HG02840 (cell line): ENCODE results near the gene SRMS.

Experiments
- ATAC-seq: cut with Tn5 transposase; IDR thresholded peaks from one replicate; pipeline ENCODE4 v1.9.1; 2021; ENCODE audit warnings: mild to moderate bottlenecking, moderate library complexity, moderate number of reproducible peaks; ENCODE audit not compliant: unreplicated experiment, low FRiP score

SRMS gene, protein sequence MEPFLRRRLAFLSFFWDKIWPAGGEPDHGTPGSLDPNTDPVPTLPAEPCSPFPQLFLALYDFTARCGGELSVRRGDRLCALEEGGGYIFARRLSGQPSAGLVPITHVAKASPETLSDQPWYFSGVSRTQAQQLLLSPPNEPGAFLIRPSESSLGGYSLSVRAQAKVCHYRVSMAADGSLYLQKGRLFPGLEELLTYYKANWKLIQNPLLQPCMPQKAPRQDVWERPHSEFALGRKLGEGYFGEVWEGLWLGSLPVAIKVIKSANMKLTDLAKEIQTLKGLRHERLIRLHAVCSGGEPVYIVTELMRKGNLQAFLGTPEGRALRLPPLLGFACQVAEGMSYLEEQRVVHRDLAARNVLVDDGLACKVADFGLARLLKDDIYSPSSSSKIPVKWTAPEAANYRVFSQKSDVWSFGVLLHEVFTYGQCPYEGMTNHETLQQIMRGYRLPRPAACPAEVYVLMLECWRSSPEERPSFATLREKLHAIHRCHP

DNA sequence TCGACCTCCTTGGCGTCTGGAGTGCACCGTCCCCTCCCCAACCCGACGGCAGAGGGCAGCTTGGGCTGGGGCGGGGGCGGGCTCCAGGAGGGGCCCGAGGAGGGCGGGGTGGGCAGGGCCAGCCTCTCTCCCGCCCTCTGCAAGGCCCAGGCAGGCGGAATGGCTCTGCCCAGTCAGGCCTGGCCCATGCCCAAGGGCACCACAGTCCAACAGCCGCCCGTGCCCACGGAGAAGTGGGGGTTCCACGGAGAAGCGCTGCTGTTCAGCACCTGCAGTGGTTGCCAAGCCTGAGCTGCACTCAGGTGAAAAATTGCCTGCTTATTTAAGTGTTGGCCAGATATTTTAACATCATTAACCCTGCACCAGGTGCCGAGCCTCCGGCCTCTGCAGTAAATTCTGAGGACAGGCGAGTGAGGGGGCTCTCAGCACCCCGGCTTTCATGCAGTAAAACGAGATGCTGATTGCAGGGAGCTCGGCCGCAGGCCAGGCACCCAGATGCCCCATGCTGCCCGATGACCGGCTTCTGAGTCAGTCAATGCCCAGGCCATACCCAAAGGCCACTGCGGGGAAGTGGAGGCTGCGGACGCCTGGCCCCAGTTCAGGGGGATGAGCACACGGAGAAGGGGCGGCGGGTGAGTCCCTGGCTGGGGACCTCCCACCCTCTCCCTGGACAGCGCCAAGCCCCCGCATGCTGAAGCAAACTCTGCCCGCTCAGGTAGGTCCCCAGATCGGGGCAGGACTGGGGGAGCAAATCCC lies at the start of gene SRMS:
SRMS (minus strand) TSS at position 25 of the 756 bp plus-strand sequence. CDS start 286 bp downstream, outside the sequence.
- no peak for ATAC-seq

DNA sequence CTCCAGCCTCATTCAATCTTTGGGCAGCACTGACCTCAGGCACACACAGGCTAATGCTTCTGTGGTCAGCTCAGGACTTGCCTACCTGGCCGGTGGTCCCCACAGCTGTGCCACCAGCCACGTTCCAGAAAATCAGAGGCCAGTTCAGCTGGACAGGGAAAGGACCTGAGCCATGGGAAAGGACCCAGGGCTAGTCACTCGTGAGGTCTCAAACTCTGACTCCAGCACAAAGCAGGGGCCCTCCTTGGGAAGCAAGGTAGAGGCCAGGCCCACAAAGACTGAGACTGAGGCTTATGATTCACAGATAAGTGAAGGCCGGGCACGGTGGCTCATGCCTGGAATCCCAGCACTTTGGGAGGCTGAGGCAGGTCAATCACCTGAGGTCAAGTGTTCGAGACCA lies 48.9 kb upstream of the SRMS start:
- no peak for ATAC-seq

DNA sequence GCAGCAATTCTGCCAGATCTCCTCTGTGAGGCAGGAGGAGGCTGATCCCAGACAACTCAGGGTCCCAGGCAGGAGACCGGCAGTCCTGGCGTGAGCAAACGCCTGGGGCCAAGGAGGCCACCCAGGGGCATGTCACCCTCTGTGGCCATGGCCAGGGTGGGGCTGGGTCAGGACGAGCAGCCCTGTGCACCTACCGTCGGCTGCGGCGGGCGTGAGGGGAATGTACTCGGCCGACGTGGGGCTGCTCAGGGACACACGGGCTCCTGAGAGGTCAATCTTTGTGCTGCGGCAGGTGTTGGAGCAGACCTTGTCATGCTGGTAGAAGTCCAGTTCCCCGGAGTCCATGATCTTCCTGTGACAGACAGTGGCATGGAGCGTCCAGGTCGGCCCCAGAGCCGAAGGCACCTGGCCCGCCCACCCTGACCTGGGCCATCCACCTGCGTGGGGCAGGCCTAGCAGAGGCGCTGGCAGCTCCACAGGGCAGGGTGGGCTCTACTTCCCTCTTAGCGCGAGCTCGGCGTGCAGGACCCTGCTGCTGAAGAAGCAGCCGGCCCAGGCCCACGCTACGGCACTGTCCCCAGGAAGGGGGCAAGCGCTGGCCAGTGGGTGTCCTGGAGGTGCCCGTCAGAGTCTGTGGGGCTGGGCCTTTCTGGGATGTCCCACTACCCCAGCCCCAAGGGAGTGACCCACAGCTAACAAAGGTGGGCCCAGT lies 48.0 kb upstream of the SRMS start:
- no peak for ATAC-seq

DNA sequence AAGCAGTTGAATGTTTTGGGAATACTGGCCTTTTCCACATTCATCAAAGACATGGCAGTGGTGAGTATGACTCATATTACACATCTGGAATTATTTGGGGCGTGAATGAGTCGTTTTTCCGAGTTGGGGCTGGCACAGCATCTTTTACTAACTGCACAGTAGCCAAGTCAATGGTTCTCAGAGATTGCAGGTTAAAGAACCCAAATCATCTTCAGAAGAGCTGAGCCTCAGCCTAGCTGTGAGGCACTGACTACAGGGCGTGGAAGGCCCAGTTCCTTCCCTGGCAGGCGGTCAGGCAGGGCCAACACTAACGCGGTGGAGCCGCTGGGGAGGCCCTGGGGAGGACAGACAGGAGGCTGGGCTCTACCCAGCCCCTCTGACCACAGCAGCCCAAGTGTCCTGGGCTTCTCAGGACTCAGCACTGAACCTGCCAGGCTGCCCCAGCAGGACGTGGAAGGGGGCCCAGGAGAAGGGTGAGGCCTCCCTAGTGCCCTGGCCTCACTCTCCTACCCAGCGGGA lies 46.6 kb upstream of the SRMS start:
- ATAC-seq = no peak

DNA sequence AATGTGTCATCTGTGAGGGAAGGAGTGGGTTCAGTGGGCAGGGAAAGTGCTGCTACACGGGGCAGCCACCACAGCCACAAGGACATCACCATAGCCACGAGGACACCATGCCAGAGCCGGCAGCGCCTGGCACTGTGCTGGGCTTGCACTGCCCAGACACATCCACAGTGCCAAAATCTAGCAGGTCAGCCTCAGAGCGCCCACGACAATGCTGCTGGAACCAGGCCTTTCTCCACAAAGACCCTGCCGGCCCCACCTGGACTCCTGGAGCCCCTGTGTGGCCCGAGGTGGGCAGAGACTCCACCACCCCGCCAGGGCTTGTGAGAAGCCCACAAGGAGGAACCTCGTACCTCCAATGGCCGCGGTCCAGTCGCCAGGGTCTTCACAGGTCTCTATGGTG lies 45.1 kb upstream of the SRMS start:
- ATAC-seq = no peak

DNA sequence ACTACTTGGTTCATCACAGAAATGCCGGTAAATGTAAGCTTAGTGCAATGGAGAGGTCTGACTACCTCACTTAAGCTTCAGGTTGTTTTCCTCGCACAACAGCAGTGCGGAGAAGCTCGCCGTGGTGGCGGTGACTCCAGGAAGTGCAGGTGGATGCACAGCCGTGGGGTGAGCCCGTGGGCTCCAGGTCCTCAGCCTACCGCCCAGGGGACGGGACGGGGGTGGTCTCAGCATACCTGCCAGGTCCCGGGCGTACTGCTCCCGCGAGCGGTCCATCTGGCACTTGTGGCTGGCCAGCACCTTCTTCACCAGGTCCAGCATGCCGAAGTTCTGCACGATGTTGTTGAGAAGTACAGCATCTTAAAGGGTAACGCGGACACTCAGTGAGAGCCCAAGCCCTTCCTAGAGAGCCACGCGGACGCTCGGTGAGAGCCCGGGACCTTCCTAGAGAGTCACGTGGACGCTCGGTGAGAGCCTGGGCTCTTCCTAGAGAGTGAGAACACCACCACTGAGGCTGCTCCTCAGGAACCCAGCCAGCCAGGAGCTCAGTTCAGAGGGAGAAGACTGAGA lies 44.3 kb upstream of the SRMS start:
- ATAC-seq = no peak

DNA sequence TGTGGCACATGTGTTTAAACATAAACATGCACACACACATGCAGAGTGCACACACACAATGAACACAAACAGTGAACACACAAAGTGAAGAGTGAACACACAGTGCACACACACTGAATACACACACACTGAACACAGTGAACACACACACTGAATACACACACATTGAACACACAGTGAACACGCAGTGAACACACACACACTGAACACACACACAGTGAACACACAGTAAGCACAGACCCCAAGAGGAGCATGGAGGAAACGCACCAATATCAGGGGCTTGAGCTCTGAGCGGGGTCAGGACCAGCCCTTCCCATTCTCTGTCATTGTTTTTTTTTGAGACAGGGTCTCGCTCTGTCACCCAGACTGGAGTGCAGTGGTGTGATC lies 43.6 kb upstream of the SRMS start:
- ATAC-seq = no peak

DNA sequence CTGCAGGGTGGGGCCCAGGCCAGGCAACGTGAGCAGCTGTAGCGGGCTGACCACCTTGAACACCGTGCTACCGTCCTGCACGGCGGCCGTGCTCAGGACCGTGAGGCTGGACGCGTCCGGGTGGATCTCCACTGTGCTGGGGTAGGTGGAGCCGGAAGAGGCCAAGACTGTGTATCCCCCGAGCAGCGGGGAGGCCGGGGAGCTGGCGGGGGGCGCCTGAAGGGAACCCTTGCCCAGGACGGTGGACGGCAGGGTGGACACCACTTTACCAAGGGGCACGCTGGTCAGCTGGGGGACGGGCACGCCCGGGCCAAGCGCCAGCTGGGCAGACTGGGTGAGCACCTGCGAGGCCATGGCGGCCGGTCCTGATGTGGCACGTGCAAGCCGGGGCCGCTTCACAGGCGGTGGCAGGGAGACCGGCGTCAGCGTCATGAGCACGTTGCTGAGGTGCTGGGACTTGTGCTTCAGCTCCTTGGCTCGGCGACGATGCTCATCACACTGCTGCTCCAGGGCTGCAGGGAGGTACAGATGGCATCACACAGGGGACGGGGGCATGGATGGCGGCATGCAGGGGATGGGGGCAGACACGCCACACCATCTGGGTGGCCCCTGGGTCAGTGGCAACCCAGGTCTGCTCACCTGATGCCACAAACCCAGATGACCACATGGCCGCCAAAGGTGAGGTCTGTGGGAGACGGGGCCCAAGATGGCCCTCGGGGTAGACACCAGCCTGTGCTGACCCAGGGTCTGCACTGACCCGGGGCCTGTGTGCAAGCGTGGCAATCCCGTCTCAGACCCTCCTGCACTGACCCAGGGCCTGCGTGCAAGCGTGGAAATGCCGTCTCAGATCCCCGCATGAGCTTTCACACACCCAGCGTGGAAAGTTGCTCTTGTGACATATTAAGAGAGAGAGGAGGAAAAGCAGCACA lies 42.9 kb upstream of the SRMS start:
- ATAC-seq = no peak

DNA sequence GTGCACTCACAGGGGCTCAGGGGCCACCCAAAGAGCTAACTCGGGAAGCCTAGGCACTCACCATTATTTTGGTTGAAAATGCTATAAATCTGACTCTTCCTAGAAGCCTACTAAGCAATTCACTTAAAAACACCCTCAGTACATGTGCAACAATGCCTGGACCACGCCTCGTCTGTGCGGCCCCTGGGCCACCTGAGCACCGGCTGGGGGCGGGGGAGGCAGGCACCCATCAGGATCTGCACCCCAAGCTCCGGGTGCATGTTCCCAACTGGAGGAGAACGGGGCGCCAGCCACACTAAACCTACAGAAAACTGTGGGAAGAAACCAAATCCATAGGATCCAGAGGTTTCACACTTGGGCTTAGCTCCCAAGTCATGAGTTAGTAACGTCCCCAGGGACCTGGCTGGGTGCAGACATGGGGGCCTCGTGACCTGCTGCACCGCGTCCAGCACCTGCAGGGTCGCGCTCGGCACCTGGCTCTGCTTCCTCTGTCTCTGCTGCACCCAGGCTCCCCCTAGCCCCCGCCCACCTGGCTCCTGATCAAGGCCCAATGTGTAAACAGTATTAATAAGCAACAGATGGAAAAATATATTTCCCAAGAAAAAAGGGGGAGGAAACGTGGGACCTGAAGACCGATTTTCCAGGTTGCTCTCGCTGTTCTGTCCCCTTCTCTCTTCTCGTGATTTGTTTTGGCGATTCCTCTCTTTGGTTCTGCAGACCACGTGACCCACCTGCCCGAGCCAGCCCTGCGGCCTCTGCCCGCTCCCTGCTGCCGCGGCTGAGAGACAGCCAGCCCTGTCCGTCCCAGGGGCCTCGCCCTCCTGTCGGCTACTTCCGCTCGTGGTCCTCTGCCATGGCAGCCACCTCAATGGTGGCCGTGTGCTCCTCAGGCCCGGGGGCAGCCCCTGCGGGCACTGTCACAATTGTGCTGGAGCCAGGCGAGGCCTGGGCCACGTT lies 42.0 kb upstream of the SRMS start:
- ATAC-seq = no peak

DNA sequence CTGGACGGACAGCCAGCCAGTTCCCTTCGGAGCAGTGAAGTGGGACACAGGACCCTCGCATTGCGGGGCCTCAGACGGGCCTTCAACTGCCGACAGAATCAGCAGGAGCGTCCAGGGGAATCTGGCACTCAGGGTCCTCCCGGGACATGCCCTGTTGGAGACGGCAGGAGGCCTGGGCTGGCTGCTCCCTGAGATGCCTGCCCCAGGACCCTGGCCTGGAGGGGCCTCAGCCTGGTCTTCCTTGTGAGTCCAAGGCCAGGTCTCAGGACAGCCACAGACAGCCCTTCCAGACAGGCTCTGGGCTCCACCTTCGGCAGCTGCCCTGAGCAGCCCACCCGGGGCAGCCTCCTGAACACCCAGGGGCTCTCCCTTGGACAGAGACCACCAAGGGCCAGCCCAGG lies 41.1 kb upstream of the SRMS start:
- no peak for ATAC-seq

DNA sequence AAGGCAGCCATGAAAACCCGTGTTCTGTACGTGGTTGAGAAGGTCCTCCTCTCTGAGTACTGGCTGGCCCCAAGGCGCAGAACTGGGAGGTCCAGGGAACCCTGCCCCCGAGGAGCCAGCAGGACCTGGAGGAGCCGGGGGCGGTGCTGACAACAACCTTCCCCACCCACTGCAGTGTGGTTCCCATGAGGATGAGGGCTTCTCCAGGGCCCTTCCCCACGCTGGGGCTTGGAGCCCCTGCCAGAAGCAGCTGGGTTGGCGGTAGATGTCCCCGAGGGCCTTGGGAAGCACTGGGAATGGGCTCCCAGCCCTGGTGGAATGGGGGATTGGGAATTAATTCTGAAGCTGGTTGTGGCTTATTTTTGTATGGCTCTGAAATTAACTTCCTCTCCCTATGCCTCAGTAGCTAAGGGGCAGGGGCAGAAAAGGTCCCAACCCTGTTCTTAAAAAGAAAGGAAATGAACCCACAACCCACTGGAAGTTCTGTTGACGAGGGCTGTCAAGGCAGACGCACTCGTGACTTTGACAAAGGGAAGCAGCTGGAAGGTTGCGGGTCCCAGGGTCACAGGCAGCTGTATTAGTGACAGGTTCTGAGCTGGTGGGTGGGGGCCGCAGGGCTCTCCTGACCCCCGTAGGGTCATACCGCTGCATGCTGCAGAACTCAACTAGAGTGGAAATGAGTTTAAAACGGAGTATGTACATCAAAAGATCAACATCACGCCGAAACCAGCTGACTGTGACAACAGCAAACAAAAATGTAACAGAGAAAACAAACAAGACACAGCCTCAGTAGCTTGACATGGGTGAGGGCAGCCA lies 40.4 kb upstream of the SRMS start:
- no peak for ATAC-seq

DNA sequence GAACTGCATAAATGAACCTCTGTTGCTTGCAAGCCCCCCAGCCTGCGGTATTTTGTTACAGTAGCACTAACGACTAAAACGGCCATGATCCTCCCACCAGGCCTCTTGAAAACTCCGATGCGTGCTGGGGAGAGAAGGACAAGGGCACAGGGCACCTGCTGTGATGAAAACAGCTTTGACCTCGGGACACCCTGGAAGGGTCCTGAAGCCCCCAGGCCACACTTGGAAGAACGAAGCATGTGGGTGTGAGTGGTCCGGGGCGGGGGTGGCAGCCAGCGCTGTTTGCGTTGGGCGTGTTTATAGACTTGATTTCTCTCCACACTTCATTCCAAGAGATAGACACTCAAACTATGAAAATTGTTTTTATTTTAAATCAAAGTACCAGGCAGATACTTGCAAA lies 39.7 kb upstream of the SRMS start:
- ATAC-seq = no peak

DNA sequence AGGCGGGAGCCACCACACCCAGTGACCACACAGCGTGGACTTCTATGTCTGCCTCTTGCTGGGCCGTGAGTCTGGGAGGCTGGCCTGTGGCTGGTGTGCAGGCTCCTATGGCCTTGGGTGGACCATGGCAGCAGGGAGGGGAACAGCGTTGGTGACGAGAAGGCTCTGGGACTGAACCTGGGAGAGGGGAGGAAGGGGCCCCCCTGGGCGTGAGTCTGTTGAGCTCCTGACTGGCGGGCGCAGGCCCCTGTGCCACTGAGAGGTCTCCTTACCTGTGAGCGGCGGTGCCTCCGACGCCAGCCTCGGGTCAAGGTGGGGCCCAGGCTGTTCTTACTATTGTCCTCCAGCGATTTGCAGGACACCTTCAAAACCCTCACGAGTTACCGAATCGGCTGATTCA lies 39.2 kb upstream of the SRMS start:
- ATAC-seq = no peak

DNA sequence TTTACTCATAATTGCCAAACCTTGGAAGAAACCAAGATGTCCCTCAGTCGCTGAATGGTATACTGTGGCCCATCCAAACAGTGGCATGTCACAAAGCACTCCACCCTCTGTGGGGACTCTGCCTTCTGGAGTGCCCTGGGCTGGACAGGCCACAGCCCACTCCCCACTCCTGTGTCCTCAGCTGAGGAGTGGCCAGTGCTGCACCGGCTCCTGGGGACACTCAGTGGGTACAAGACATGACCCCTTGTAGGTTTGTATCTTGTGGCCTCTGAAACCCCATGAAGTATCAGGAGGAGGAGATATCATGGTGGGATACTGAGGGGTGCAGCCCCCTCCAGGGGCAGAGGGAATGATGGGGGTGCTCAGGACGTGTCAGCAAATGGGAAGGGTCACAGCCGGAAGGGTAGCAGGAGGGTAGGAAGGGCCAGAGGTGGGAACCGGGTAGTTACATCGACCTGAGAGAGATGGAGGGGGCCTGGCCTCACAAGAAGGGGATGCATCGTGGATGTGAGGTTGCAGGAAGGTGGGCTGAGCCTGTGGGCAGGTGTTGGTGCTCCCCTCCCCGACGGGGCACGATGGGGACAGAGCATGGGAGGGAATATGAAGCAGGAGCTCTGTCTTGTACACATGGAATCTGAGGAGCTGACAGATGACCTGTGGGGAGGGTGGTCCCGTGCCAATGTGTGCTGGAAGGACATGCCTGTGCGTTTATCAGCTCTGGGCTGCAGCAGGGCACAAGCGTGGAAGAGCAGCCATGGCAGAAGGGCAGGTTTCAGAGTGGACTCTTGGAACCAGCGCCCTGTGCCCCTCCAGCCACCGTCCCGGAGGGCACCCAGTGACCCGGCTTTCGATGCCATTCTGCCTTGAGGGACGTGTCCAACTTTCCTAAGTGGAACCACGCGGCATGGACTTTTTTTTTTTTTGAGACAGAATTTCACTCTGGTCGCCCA lies 38.3 kb upstream of the SRMS start:
- ATAC-seq = no peak

DNA sequence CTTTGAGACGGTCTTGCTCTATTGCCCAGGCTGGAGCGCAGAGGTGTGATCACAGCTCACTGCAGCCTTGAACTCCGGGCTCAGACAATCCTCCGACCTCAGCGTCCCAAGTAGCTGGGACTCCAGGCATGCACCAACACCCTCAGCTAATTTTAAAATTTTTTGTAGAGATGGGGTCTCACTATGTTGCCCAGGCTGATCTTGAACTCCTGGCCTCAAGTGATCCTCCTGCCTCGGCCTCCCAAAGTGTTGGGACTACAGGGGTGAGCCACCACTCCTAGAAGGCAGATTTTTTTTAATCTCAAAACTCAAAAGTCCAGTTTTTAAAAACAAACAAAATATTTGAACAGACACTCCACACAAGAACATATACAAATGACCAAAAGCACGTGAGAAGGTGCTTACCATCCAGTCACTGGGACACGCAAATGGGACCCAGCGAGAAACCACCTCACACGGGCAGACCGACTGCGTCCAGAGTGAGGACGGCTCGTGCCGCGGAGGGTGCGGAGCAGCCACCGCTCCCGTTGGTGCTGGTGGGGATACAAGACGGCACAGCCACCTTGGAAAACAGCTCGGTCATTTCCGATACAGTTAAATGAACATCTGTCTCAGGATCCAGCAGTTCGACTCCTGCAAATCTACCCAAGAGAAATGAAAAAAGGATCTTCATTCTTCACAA lies 35.0 kb upstream of the SRMS start:
- ATAC-seq = no peak
